Measurements from ENCODE around the gene DLGAP1. TPM values are rescaled to one million over a fixed set of nuclear protein-coding genes. Genes with fewer than 3 reads are reported as not detected.

The DLGAP1 gene
- total and polyA plus RNA-seq, 2 of the 4 experiments (the other 2 are of a cell fraction): under 0.01 to 0.09 TPM

DNA sequence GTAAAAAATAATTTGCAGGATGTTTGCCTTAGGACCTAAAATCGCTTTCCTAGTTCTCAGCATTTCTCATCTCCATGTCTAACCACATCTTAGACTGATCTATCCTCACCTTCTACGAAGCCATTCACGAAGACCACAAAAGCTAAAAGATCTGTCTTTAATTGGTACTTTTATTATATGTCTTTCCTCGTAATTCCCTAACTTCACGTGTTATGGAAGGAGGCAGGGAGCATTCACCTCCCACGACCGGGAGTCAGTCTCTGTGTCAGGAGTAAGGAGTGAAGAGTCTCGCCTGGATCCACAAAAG is 1.6 kb downstream of the DLGAP1 start:
- Histone ChIP-seq H2BK5ac (ENCODE audit: low read depth, low read length, poor library complexity, severe bottlenecking) (no peak overlapping the region), H3K4ac (ENCODE audit: low read depth, low read length) (no peak overlapping the region), H3K9me3 (ENCODE audit: control insufficient read depth, insufficient read depth, low read length) (peaks cover 8% of the 10 kb centered on the region; the same call in 1 of the 2 replicates), H3K27ac (ENCODE audit: insufficient read depth, low read length) (no peak overlapping the region), H2BK15ac (ENCODE audit: low read depth, low read length) (no peak overlapping the region), H3K79me1 (ENCODE audit: low read depth in 1 of 2, low read length in 2 of 2) (no peaks in the 10 kb centered on the region), H3K56ac (ENCODE audit: extremely low read depth, insufficient read depth, low read length) (no peak overlapping the region), H2BK20ac (ENCODE audit: low read depth, low read length) (no peak overlapping the region), H4K8ac (ENCODE audit: low read depth in 2 of 2, low read length in 2 of 2) (no peak overlapping the region), H4K20me1 (ENCODE audit: insufficient read depth, low read length) (no peaks in the 10 kb centered on the region), H4K91ac (ENCODE audit: insufficient read depth, low read depth, low read length) (no peak overlapping the region), H4K5ac (ENCODE audit: low read depth, low read length) (no peak overlapping the region), H3K4me3 (ENCODE audit: insufficient read depth, low read depth, low read length) (no peak overlapping the region), H3K9me1 (ENCODE audit: insufficient read depth, low read length) (no peaks in the 10 kb centered on the region), H3K27me3 (ENCODE audit: control insufficient read depth, insufficient read depth, low read length) (peaks cover 12% of the 10 kb centered on the region; the same call in 1 of the 2 replicates), H3K4me2 (ENCODE audit: low read depth, low read length) (no peak overlapping the region), H3K23ac (ENCODE audit: low read depth, low read length) (no peak overlapping the region), H2AK5ac (ENCODE audit: low read depth, low read length) (no peak overlapping the region), H2AK9ac (replicated peaks; ENCODE audit: low read depth, low read length, poor library complexity) (no peak overlapping the region), H3K4me1 (ENCODE audit: control insufficient read depth, insufficient read depth, low read length) (no peaks in the 10 kb centered on the region), H3K14ac (replicated peaks; ENCODE audit: low read depth, low read length) (no peak overlapping the region), H2BK120ac (ENCODE audit: low read depth, low read length) (no peak overlapping the region), H3K18ac (ENCODE audit: low read depth, low read length) (no peak overlapping the region), H2AFZ (replicated peaks; ENCODE audit: low read length, poor library complexity) (no peak overlapping the region), H3K36me3 (ENCODE audit: control insufficient read depth, insufficient read depth, low read length) (no peaks in the 10 kb centered on the region), H3K9ac (ENCODE audit: low read depth, low read length) (no peak overlapping the region)
- ATAC-seq (ENCODE audit: low read depth) (no peak), DNase-seq (no peak)
- no peak for TF ChIP-seq RCOR1 (IDR thresholded peaks at IDR 0.05; ENCODE audit: insufficient replicate concordance, low read length)
- no peak for TF ChIP-seq NFE2L2 (IDR thresholded peaks at IDR 0.05; ENCODE audit: low read depth, low read length)
- no peak for TF ChIP-seq ELK1 (IDR thresholded peaks at IDR 0.05; ENCODE audit: borderline replicate concordance, low read depth, low read length)
- TF ChIP-seq FOS (IDR thresholded peaks at IDR 0.05; ENCODE audit: low read depth, low read length): no peak
- no peak for TF ChIP-seq CTCF (conservative IDR thresholded peaks at IDR 0.05; ENCODE audit: low read depth, low read length)
- TF ChIP-seq BHLHE40 (IDR thresholded peaks at IDR 0.05; ENCODE audit: low read depth, low read length): no peak
- no peak for TF ChIP-seq RFX5 (IDR thresholded peaks at IDR 0.05; ENCODE audit: low read depth, low read length)
- TF ChIP-seq USF2 (IDR thresholded peaks at IDR 0.05; ENCODE audit: low read depth, low read length): no peak
- TF ChIP-seq MAZ (IDR thresholded peaks at IDR 0.05; ENCODE audit: borderline replicate concordance, low read depth, low read length): no peak
- TF ChIP-seq CEBPB (IDR thresholded peaks at IDR 0.05; ENCODE audit: low read depth, low read length): no peak
- no peak for TF ChIP-seq MAFK (IDR thresholded peaks at IDR 0.05; ENCODE audit: low read depth, low read length)
- no TSS peak for BruUV-seq (replicated peaks)
- dilution Hi-C loops (cut with HindIII; ENCODE audit: low sequenced_read_pairs, unreplicated experiment): no loop called here
- POLR2A ChIA-PET (ENCODE audit: unreplicated experiment): no interaction called here
- intact Hi-C loops (cut with micrococcal nuclease): no loop called here
- WGBS, 2 experiments (ENCODE audit: extremely low coverage in 2 of 2, insufficient read length in 1 of 2): no CpG with 5 or more reads among the region's 8 CpGs
- CTCF ChIA-PET: no interaction called here
- in situ Hi-C loops (cut with MboI; ENCODE audit: low sequenced_read_pairs): no loop called here
